ENCODE measurements around the gene NCAM1. TPM values are rescaled to one million over a fixed set of nuclear protein-coding genes. Genes with fewer than 3 reads are reported as not detected.

Gene NCAM1
- total RNA-seq, 2 experiments from 2014 or later = 0.34 TPM; not detected in 1

- no peak overlapping the region for H3K4me3 ChIP-seq (ENCODE audit: low read length)
- intact Hi-C loops (cut with DNase I, micrococcal nuclease) = no loop called here
- no peaks in the 10 kb centered on the region for H3K4me1 Mint-ChIP-seq (ENCODE audit: low read depth)
These were observed 34.3 kb downstream of the NCAM1 start for GRCh38 chr11:112995423-112996090.

GRCh38 chr11:112996994-112997393, 35.8 kb downstream of the NCAM1 start:
- Mint-ChIP-seq H3K36me3 (ENCODE audit: low read depth) (no peaks in the 10 kb centered on the region), H3K4me3 (no peak overlapping the region), H3K9me3 (no peaks in the 10 kb centered on the region), H3K27ac (no peak overlapping the region), H3K27me3 (peaks cover 22% of the 10 kb centered on the region), H3K4me1 (ENCODE audit: low read depth) (no peaks in the 10 kb centered on the region)
- H3K4me1 ChIP-seq (ENCODE audit: insufficient read depth, low read length) = no peaks in the 10 kb centered on the region
- ATAC-seq (ENCODE audit: poor library complexity) (no peak), DNase-seq (no peak)
- H3K27me3 ChIP-seq (ENCODE audit: control insufficient read depth in 1 of 2, insufficient read depth in 2 of 2, low read length in 2 of 2) = no peaks in the 10 kb centered on the region
- no peaks in the 10 kb centered on the region for H3K9me3 ChIP-seq (ENCODE audit: control insufficient read depth in 1 of 2, insufficient read depth in 1 of 2, low read length in 2 of 2)
- TF ChIP-seq, protein P1, sequence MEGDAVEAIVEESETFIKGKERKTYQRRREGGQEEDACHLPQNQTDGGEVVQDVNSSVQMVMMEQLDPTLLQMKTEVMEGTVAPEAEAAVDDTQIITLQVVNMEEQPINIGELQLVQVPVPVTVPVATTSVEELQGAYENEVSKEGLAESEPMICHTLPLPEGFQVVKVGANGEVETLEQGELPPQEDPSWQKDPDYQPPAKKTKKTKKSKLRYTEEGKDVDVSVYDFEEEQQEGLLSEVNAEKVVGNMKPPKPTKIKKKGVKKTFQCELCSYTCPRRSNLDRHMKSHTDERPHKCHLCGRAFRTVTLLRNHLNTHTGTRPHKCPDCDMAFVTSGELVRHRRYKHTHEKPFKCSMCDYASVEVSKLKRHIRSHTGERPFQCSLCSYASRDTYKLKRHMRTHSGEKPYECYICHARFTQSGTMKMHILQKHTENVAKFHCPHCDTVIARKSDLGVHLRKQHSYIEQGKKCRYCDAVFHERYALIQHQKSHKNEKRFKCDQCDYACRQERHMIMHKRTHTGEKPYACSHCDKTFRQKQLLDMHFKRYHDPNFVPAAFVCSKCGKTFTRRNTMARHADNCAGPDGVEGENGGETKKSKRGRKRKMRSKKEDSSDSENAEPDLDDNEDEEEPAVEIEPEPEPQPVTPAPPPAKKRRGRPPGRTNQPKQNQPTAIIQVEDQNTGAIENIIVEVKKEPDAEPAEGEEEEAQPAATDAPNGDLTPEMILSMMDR (IDR thresholded peaks at IDR 0.05) = no peak
- ChIA-PET POLR2A (no interaction called here), CTCF (no interaction called here)
- H3K36me3 ChIP-seq (ENCODE audit: insufficient read depth, low read length) = no peaks in the 10 kb centered on the region
- no peak overlapping the region for H3K4me3 ChIP-seq (ENCODE audit: low read length)
- intact Hi-C loops (cut with DNase I, micrococcal nuclease) = no loop called here
- H3K27ac ChIP-seq (ENCODE audit: low read depth in 1 of 2, low read length in 2 of 2) = no peak overlapping the region

More at GRCh38 chr11:112995423-112996090, 34.3 kb downstream of the NCAM1 start:
- ChIA-PET POLR2A (no interaction called here), CTCF (no interaction called here)
- Mint-ChIP-seq H3K27me3 (peaks cover 22% of the 10 kb centered on the region), H3K4me3 (no peak overlapping the region), H3K36me3 (ENCODE audit: low read depth) (no peaks in the 10 kb centered on the region), H3K9me3 (no peaks in the 10 kb centered on the region), H3K27ac (no peak overlapping the region)
- TF ChIP-seq, protein P1 (IDR thresholded peaks at IDR 0.05) = no peak
- Histone ChIP-seq H3K4me1 (ENCODE audit: insufficient read depth, low read length) (no peaks in the 10 kb centered on the region), H3K9me3 (ENCODE audit: control insufficient read depth in 1 of 2, insufficient read depth in 1 of 2, low read length in 2 of 2) (no peaks in the 10 kb centered on the region), H3K27me3 (ENCODE audit: control insufficient read depth in 1 of 2, insufficient read depth in 2 of 2, low read length in 2 of 2) (no peaks in the 10 kb centered on the region), H3K36me3 (ENCODE audit: insufficient read depth, low read length) (no peaks in the 10 kb centered on the region), H3K27ac (ENCODE audit: low read depth in 1 of 2, low read length in 2 of 2) (no peak overlapping the region)
- DNase-seq = no peak
- no peak for ATAC-seq (ENCODE audit: poor library complexity)

GRCh38 chr11:112997857-112998466, 36.7 kb downstream of the NCAM1 start:
- no peak for DNase-seq
- ATAC-seq (ENCODE audit: poor library complexity) = no peak
- intact Hi-C loops (cut with DNase I, micrococcal nuclease) = no loop called here
- Mint-ChIP-seq H3K4me1 (ENCODE audit: low read depth) (no peaks in the 10 kb centered on the region), H3K27me3 (peaks cover 22% of the 10 kb centered on the region), H3K36me3 (ENCODE audit: low read depth) (no peaks in the 10 kb centered on the region), H3K27ac (no peak overlapping the region), H3K9me3 (no peaks in the 10 kb centered on the region), H3K4me3 (no peak overlapping the region)
- TF ChIP-seq, protein P1 (IDR thresholded peaks at IDR 0.05) = no peak
- Histone ChIP-seq H3K36me3 (ENCODE audit: insufficient read depth, low read length) (no peaks in the 10 kb centered on the region), H3K9me3 (ENCODE audit: control insufficient read depth in 1 of 2, insufficient read depth in 1 of 2, low read length in 2 of 2) (no peaks in the 10 kb centered on the region), H3K27ac (ENCODE audit: low read depth in 1 of 2, low read length in 2 of 2) (no peak overlapping the region), H3K4me1 (ENCODE audit: insufficient read depth, low read length) (no peaks in the 10 kb centered on the region), H3K27me3 (ENCODE audit: control insufficient read depth in 1 of 2, insufficient read depth in 2 of 2, low read length in 2 of 2) (no peaks in the 10 kb centered on the region), H3K4me3 (ENCODE audit: low read length) (no peak overlapping the region)
- CTCF ChIA-PET = no interaction called here
- POLR2A ChIA-PET = no interaction called here
